H9 (cell line): ENCODE data around the gene UPK1A. TPM values are rescaled to one million over a fixed set of nuclear protein-coding genes. Genes with fewer than 3 reads are reported as not detected.
A peak's percentile ranks its signal among the peaks of the same experiment; 100 is the strongest.

ENCODE experiments used
- DNase-seq: peaks from one replicate; pipeline ENCODE4 v3.0.0-alpha.2; 2017
- H2AFZ ChIP-seq: one replicate; pipeline ENCODE4 v1.6.1; 2013; ENCODE audit warnings: mild to moderate bottlenecking, low read length, control low read depth, moderate library complexity
- H2AK5ac ChIP-seq: 2 replicates; pipeline ENCODE4 v1.6.1; 2013; ENCODE audit warnings: low read length, control low read depth, mixed read lengths; ENCODE audit not compliant: insufficient read length
- H2BK120ac ChIP-seq: one replicate; pipeline ENCODE4 v1.6.1; 2013; ENCODE audit warnings: low read depth, mild to moderate bottlenecking, low read length, control low read depth, inconsistent platforms; ENCODE audit not compliant: poor library complexity, severe bottlenecking
- H2BK12ac ChIP-seq: 2 replicates; pipeline ENCODE4 v1.6.1; 2013; ENCODE audit warnings: low read length, control low read depth, mixed read lengths, low read depth; ENCODE audit not compliant: insufficient read length
- H2BK15ac ChIP-seq: 2 replicates; pipeline ENCODE4 v1.6.1; 2013; ENCODE audit warnings: low read depth, low read length, control low read depth
- H2BK20ac ChIP-seq: one replicate; pipeline ENCODE4 v1.6.1; 2013; ENCODE audit warnings: low read depth, mild to moderate bottlenecking, low read length, control low read depth, inconsistent platforms; ENCODE audit not compliant: poor library complexity, severe bottlenecking
- H2BK5ac ChIP-seq: 2 replicates; pipeline ENCODE4 v1.6.1; 2013; ENCODE audit warnings: low read length, control low read depth, mixed read lengths; ENCODE audit not compliant: insufficient read length
- H3K14ac ChIP-seq: 2 replicates; pipeline ENCODE4 v1.6.1; 2013; ENCODE audit warnings: low read length, control low read depth; ENCODE audit not compliant: insufficient read depth
- H3K18ac ChIP-seq: 2 replicates; pipeline ENCODE4 v1.6.1; 2013; ENCODE audit warnings: low read depth, mild to moderate bottlenecking, mixed read lengths, low read length, control low read depth; ENCODE audit not compliant: insufficient read length
- H3K23ac ChIP-seq: 2 replicates; pipeline ENCODE4 v1.6.1; 2013; ENCODE audit warnings: low read length, control low read depth, mixed read lengths, low read depth; ENCODE audit not compliant: insufficient read length
- H3K23me2 ChIP-seq: 2 replicates; pipeline ENCODE4 v1.6.1; 2013; ENCODE audit warnings: low read depth, mild to moderate bottlenecking, mixed read lengths, low read length, control low read depth; ENCODE audit not compliant: insufficient read length, poor library complexity, severe bottlenecking
- H3K27ac ChIP-seq: 2 replicates; pipeline ENCODE4 v1.5.1; 2013; ENCODE audit warnings: low read length, control low read depth, mixed read lengths, low read depth; ENCODE audit not compliant: insufficient read length
- H3K27me3 ChIP-seq: 2 replicates; pipeline ENCODE4 v1.6.1; 2013; ENCODE audit warnings: low read length, control low read depth, inconsistent platforms; ENCODE audit not compliant: insufficient read depth
- H3K4ac ChIP-seq: 2 replicates; pipeline ENCODE4 v1.6.1; 2013; ENCODE audit warnings: low read depth, mild to moderate bottlenecking, control low read depth, inconsistent platforms, low read length, moderate library complexity
- H3K4me1 ChIP-seq: 2 replicates; pipeline ENCODE4 v1.6.1; 2013; ENCODE audit warnings: low read length, control low read depth, inconsistent platforms; ENCODE audit not compliant: insufficient read depth
- H3K4me2 ChIP-seq: 2 replicates; pipeline ENCODE4 v1.6.1; 2013; ENCODE audit warnings: low read length, control low read depth, mixed read lengths; ENCODE audit not compliant: insufficient read length, insufficient read depth
- H3K56ac ChIP-seq: 2 replicates; pipeline ENCODE4 v1.6.1; 2013; ENCODE audit warnings: low read depth, mild to moderate bottlenecking, mixed read lengths, low read length, control low read depth; ENCODE audit not compliant: insufficient read length
- H3K79me1 ChIP-seq: 2 replicates; pipeline ENCODE4 v1.6.1; 2013; ENCODE audit warnings: low read depth, mild to moderate bottlenecking, moderate library complexity, low read length, control low read depth, inconsistent platforms; ENCODE audit not compliant: insufficient read depth, poor library complexity, severe bottlenecking
- H3K79me2 ChIP-seq: 2 replicates; pipeline ENCODE4 v1.6.1; 2013; ENCODE audit warnings: low read length, control low read depth, inconsistent platforms; ENCODE audit not compliant: insufficient read depth
- H3K9ac ChIP-seq: 2 replicates; pipeline ENCODE4 v1.6.1; 2013; ENCODE audit warnings: low read length, control low read depth, mixed read lengths; ENCODE audit not compliant: insufficient read length; ENCODE audit errors: extremely low read depth
- H3K9me3 ChIP-seq: one replicate; pipeline ENCODE4 v1.6.1; 2013; ENCODE audit warnings: low read depth, low read length, inconsistent platforms; ENCODE audit not compliant: control insufficient read depth
- H3T11ph ChIP-seq: one replicate; pipeline ENCODE4 v1.6.1; 2013; ENCODE audit warnings: mild to moderate bottlenecking, low read length, control low read depth, inconsistent platforms
- H4K20me1 ChIP-seq: one replicate; pipeline ENCODE4 v1.6.1; 2013; ENCODE audit not compliant: control insufficient read depth, insufficient read length, insufficient read depth
- H4K5ac ChIP-seq: 2 replicates; pipeline ENCODE4 v1.6.1; 2013; ENCODE audit warnings: low read depth, mild to moderate bottlenecking, mixed read lengths, low read length, control low read depth; ENCODE audit not compliant: insufficient read length
- H4K8ac ChIP-seq: replicated peaks from 2 replicates; pipeline ENCODE4 v1.6.1; 2013; ENCODE audit warnings: low read length, control low read depth, mixed read lengths, low read depth; ENCODE audit not compliant: insufficient read length
- H4K91ac ChIP-seq: 2 replicates; pipeline ENCODE4 v1.6.1; 2013; ENCODE audit warnings: low read depth, mild to moderate bottlenecking, moderate library complexity, mixed read lengths, low read length, control low read depth; ENCODE audit not compliant: insufficient read length
- H3K27ac Mint-ChIP-seq, 3 experiments: 2 replicates in 2 of 3; 3 replicates in 1 of 3; pipeline ENCODE4 v1.8.0; 2020 to 2021; ENCODE audit warnings: mixed read lengths in 3 of 3, mild to moderate bottlenecking in 1 of 3, moderate library complexity in 1 of 3
- H3K27me3 Mint-ChIP-seq: 2 replicates; pipeline ENCODE4 v1.8.0; 2021; ENCODE audit warnings: low read depth, mild to moderate bottlenecking, moderate library complexity, mixed read lengths
- H3K36me3 Mint-ChIP-seq, 3 experiments: 2 replicates in 2 of 3; 3 replicates in 1 of 3; pipeline ENCODE4 v1.8.0; 2020 to 2021; ENCODE audit warnings: low read depth in 3 of 3, mixed read lengths in 3 of 3; ENCODE audit not compliant: insufficient read depth in 1 of 3
- H3K4me1 Mint-ChIP-seq, 2 experiments: 2 replicates each; pipeline ENCODE4 v1.8.0; 2020; ENCODE audit warnings: mixed read lengths in 2 of 2
- H3K4me3 Mint-ChIP-seq, 2 experiments: 2 replicates in 1 of 2; 3 replicates in 1 of 2; pipeline ENCODE4 v1.8.0; 2020 to 2021; ENCODE audit warnings: mild to moderate bottlenecking in 2 of 2, mixed read lengths in 2 of 2, moderate library complexity in 1 of 2
- H3K9me3 Mint-ChIP-seq, 2 experiments: 2 replicates in 1 of 2; 3 replicates in 1 of 2; pipeline ENCODE4 v1.8.0; 2020; ENCODE audit warnings: mild to moderate bottlenecking in 2 of 2, mixed read lengths in 2 of 2, moderate library complexity in 1 of 2
- WGBS: extraction: QIAGEN DNeasy Blood & Tissue Kit; methylation state at CpG from one replicate; pipeline ENCODE4 v1.1.7; 2013; ENCODE audit warnings: missing lambda C conversion rate, low lambda C conversion rate, mixed read lengths; ENCODE audit not compliant: insufficient read length; ENCODE audit errors: extremely low coverage; 5-methylcytosine and 5-hydroxymethylcytosine counted together
- total RNA-seq: library from RNA; stranded (reverse); gene quantifications from 2 replicates; pipeline ENCODE4 v1.2.1, GENCODE V29; 2021
- TF ChIP-seq, protein P1 (sequence below): fragments of 200-600 bp; sonication (generic); conservative IDR thresholded peaks from 3 replicates; pipeline ENCODE4 v1.8.0; 2021; ENCODE audit warnings: antibody characterized with exemption, mild to moderate bottlenecking

UPK1A gene
- total RNA-seq, 1 experiment from 2014 or later: 4.3 TPM

DNA sequence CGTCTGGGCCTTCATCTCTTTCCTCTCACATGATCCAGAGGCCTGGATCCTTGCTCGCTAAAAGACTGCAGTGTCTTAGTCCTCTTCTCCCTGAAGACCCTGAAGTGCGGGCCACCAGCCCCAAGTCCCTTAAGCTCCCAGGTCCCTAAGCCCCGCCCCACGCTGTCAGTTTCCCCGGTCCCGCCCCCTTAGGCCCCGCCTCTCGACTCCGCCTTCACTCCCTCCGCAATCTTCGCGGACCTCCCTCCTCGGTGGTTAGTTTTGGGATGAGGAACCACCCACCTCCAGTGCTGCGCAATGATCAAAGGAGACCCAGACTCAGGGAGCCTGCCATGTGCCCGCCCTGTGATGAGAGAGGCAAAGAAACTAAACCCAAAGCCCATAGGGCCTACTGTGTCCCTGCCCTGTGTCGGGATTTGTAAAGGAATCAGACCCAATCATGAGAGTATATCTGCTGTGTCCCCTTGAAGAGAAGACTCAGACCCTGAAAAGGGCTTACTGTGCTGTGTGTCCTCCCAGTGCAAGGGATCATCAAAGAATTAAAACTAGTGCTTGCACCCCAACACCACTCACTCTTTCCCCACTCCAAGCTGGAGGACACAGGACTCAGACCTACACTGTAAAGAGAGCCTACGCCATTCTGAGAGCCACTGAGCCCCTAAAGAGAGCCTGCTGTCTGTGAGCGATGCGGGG, 21.2 kb upstream of the UPK1A start:
- peaks cover 4% of the 10 kb centered on the region; the same call in 1 of the 2 replicates for H3K79me2 ChIP-seq
- no peak overlapping the region for H3K56ac ChIP-seq
- H3K27ac ChIP-seq: no peak overlapping the region
- WGBS: no CpG with 5 or more reads among the region's 20 CpGs
- peak; percentile 93 for DNase-seq
- H2BK15ac ChIP-seq: no peak overlapping the region; the same call in 1 of the 2 replicates
- Mint-ChIP-seq H3K27me3 (peaks cover 24% of the 10 kb centered on the region), H3K9me3 (no peaks in the 10 kb centered on the region; a peak in 2 of 5 replicates), H3K4me1 (peaks cover 29 to 38% of the 10 kb centered on the region in 2 experiments), H3K27ac (peak overlapping the region in 1 of 3 experiments; percentile 89; a peak in 3 of 7 replicates), H3K4me3 (peak overlapping the region; percentile 66 to 91), H3K36me3 (peaks cover 0 to 2% (median under 1%) of the 10 kb centered on the region in 3 experiments; a peak in 3 of 7 replicates)
- no peak overlapping the region for H3K23ac ChIP-seq
- H4K8ac ChIP-seq: no peak overlapping the region
- no peak overlapping the region for H2AFZ ChIP-seq
- H4K91ac ChIP-seq: no peak overlapping the region
- no peaks in the 10 kb centered on the region for H4K20me1 ChIP-seq
- no peak overlapping the region for H2AK5ac ChIP-seq
- H3K14ac ChIP-seq: no peak overlapping the region
- H3K18ac ChIP-seq: no peak overlapping the region
- H3K4ac ChIP-seq: no peak overlapping the region
- no peak overlapping the region for H3K9ac ChIP-seq
- no peaks in the 10 kb centered on the region; the same call in 1 of the 2 replicates for H3K27me3 ChIP-seq
- no peak overlapping the region for H2BK20ac ChIP-seq
- H4K5ac ChIP-seq: no peak overlapping the region
- H3K9me3 ChIP-seq: no peaks in the 10 kb centered on the region
- H3K4me1 ChIP-seq: peaks cover 7% of the 10 kb centered on the region; the same call in 1 of the 2 replicates
- TF ChIP-seq, protein P1, sequence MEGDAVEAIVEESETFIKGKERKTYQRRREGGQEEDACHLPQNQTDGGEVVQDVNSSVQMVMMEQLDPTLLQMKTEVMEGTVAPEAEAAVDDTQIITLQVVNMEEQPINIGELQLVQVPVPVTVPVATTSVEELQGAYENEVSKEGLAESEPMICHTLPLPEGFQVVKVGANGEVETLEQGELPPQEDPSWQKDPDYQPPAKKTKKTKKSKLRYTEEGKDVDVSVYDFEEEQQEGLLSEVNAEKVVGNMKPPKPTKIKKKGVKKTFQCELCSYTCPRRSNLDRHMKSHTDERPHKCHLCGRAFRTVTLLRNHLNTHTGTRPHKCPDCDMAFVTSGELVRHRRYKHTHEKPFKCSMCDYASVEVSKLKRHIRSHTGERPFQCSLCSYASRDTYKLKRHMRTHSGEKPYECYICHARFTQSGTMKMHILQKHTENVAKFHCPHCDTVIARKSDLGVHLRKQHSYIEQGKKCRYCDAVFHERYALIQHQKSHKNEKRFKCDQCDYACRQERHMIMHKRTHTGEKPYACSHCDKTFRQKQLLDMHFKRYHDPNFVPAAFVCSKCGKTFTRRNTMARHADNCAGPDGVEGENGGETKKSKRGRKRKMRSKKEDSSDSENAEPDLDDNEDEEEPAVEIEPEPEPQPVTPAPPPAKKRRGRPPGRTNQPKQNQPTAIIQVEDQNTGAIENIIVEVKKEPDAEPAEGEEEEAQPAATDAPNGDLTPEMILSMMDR: no peak
- peaks cover 22% of the 10 kb centered on the region for H3K23me2 ChIP-seq
- H2BK12ac ChIP-seq: no peak overlapping the region
- H3T11ph ChIP-seq: no peak overlapping the region
- H3K4me2 ChIP-seq: peak overlapping the region; percentile 82
- no peak overlapping the region for H2BK120ac ChIP-seq
- H2BK5ac ChIP-seq: no peak overlapping the region
- H3K79me1 ChIP-seq: no peaks in the 10 kb centered on the region
